ENCODE data around the gene ABHD12. TPM values are rescaled to one million over a fixed set of nuclear protein-coding genes. Genes with fewer than 3 reads are reported as not detected.

Gene ABHD12
- total and polyA plus RNA-seq, 2 donors (not counting 3 experiments of a cell fraction or from before 2014, with no cell fraction given): 19.2 to 36.0 TPM

DNA sequence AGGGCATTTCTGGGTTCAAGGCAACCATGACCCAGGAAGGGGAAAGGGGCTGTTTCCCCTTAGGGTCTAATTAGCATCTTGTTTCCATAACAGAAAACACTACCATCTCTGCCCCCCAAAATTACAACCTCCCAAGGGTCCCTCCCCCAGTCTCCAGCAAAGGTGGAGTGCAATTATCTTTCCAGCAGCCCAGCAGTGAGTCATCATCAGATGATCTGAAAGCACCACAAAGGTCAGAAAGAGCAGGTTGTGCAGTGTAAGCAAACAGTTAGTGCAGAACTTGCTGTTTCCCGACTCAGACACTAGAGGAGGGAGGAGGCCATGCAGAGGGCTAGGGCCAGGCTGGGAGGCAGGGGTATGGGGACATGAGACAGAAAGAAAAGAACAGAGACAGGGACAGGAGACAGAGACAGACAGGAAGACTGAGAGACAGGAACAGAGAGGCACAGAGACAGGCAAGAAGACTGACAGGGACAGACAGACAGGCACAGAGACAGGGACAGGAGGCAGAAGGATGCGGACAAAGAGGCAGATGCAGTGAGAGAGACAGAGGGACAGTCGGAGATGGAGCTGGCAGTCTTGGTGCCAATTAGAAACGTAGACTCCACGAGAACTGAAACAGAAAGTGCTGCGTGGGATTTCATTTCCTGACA lies 80.2 kb downstream of the ABHD12 start:
- BruUV-seq (replicated peaks): no TSS peak
- intact Hi-C loops (cut with micrococcal nuclease) (loop anchor here (1.0 to 2.0 kb wide), 2 partner anchors 80 to 89 kb away; partner anchors contain the start of gene ABHD12), dilution Hi-C loops (cut with MboI; ENCODE audit: extremely low pct_ligation_motif_present, low sequenced_read_pairs) (no loop called here)
- Histone ChIP-seq H3K79me2 (ENCODE audit: control insufficient read depth, insufficient read depth, low read length) (no peaks in the 10 kb centered on the region), H3K4me1 (ENCODE audit: control insufficient read depth, extremely low read depth, insufficient read depth, low read length) (peaks cover 16% of the 10 kb centered on the region), H3K4me2 (ENCODE audit: insufficient read depth, low read length) (peak overlapping the region; percentile 2), H3K4me3 (replicated peaks in 1 of 3; ENCODE audit: insufficient read depth in 1 of 3, low read depth in 1 of 3, low read length in 3 of 3) (no peak overlapping the region), H3K36me3 (ENCODE audit: control insufficient read depth in 2 of 2, extremely low read depth in 1 of 2, insufficient read depth in 2 of 2, low read length in 2 of 2) (no peaks in the 10 kb centered on the region), H3K27ac (ENCODE audit: insufficient read depth, low read depth, low read length) (peak overlapping the region; percentile 21), H3K9me3 (replicated peaks; ENCODE audit: control insufficient read depth, insufficient read depth, low read length) (no peaks in the 10 kb centered on the region), H3K9me1 (replicated peaks; ENCODE audit: control insufficient read depth, extremely low read depth, insufficient read depth, low read length) (no peaks in the 10 kb centered on the region), H4K20me1 (replicated peaks; ENCODE audit: control insufficient read depth, extremely low read depth, insufficient read depth, low read length) (no peaks in the 10 kb centered on the region), H3K27me3 (ENCODE audit: control insufficient read depth in 2 of 2, insufficient read depth in 2 of 2, low read length in 2 of 2) (no peaks in the 10 kb centered on the region), H3K9ac (replicated peaks; ENCODE audit: extremely low read depth, insufficient read depth, low read length) (no peak overlapping the region), H2AFZ (ENCODE audit: low read depth, low read length) (no peak overlapping the region)
- CTCF ChIA-PET: interaction anchor here (0.6 to 3.2 kb wide), 8 partner anchors 11 to 262 kb away, joined by 4 to 31 read pairs (median 5); partner anchors contain the start of gene GINS1
- peak; percentile 68 for DNase-seq (ENCODE audit: low read depth, low spot score)
- peak; percentile 78 for FAIRE-seq
- POLR2A ChIA-PET: no interaction called here
- TF ChIP-seq, protein P1, sequence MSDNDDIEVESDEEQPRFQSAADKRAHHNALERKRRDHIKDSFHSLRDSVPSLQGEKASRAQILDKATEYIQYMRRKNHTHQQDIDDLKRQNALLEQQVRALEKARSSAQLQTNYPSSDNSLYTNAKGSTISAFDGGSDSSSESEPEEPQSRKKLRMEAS (IDR thresholded peaks at IDR 0.05; ENCODE audit: insufficient read depth, insufficient read length): no peak
- peak; percentile 31 for TF ChIP-seq POLR2AphosphoS5 (IDR thresholded peaks at IDR 0.05; ENCODE audit: insufficient read depth, low read depth, low read length)
- TF ChIP-seq JUN (IDR thresholded peaks at IDR 0.05; ENCODE audit: borderline replicate concordance, insufficient read depth, insufficient read length, low read depth): peak; percentile 57
- no peak for TF ChIP-seq MYC (IDR thresholded peaks at IDR 0.05; ENCODE audit: low read depth, low read length)
- peak; percentile 38 to 44 for TF ChIP-seq CTCF (IDR thresholded peaks at IDR 0.05; ENCODE audit: extremely low read depth in 1 of 2, insufficient read depth in 1 of 2, low read depth in 1 of 2, low read length in 2 of 2)
- TF ChIP-seq POLR2A (IDR thresholded peaks at IDR 0.05; ENCODE audit: low read depth, low read length): no peak
- TF ChIP-seq FOS (IDR thresholded peaks at IDR 0.05; ENCODE audit: borderline replicate concordance, insufficient read depth, low read length): peak; percentile 74
- no peak for TF ChIP-seq EZH2 (IDR thresholded peaks at IDR 0.05; ENCODE audit: borderline replicate concordance, low read depth, low read length, severe bottlenecking)
- TF ChIP-seq GATA2 (IDR thresholded peaks at IDR 0.05; ENCODE audit: insufficient read depth, insufficient read length, low read depth, low read length): no peak
